Hepatic stellate cell (primary cell): ENCODE measurements around the gene C1QTNF1.

ENCODE experiments used
- DNase-seq: peaks from one replicate; pipeline ENCODE4 v3.0.0; 2011; ENCODE audit warnings: low spot score

The C1QTNF1 gene, protein sequence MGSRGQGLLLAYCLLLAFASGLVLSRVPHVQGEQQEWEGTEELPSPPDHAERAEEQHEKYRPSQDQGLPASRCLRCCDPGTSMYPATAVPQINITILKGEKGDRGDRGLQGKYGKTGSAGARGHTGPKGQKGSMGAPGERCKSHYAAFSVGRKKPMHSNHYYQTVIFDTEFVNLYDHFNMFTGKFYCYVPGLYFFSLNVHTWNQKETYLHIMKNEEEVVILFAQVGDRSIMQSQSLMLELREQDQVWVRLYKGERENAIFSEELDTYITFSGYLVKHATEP

DNA sequence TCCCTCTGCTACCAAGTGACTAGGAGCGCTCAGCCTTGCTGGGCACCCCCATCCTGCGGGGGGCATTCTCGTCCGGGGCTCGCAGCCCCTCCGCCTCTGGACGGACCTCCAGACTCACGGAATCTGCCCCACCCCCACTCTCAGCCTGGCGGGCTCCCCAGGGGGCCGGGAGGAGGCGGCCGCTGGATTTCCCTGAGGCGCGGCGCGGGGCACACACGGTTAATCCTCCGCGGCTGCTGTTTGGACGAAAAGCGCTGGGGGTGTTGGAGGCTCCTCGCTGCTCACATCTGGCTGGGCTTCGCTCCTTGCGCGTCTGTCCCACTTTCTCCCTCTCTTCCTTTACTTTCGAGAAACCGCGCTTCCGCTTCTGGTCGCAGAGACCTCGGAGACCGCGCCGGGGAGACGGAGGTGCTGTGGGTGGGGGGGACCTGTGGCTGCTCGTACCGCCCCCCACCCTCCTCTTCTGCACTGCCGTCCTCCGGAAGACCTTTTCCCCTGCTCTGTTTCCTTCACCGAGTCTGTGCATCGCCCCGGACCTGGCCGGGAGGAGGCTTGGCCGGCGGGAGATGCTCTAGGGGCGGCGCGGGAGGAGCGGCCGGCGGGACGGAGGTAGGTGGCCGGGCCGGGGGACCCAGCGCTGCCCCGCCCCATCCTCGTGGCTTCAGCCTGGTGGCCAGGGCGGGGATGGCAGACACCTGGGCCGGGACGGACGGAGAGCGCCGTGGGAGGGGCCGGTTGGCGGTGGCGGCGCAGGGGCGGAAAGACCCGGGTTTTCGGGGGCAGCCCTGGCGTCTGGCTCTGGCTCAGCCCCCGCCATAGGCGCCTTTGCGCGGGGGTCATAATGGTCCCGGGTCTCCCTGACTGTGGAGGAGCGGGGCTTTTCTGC, at the start of gene C1QTNF1:
Gene C1QTNF1 (plus strand): TSS at position 284 of the 886 bp plus-strand sequence. CDS start 19,800 bp downstream, outside the sequence.
- peak; percentile 41 for DNase-seq

DNA sequence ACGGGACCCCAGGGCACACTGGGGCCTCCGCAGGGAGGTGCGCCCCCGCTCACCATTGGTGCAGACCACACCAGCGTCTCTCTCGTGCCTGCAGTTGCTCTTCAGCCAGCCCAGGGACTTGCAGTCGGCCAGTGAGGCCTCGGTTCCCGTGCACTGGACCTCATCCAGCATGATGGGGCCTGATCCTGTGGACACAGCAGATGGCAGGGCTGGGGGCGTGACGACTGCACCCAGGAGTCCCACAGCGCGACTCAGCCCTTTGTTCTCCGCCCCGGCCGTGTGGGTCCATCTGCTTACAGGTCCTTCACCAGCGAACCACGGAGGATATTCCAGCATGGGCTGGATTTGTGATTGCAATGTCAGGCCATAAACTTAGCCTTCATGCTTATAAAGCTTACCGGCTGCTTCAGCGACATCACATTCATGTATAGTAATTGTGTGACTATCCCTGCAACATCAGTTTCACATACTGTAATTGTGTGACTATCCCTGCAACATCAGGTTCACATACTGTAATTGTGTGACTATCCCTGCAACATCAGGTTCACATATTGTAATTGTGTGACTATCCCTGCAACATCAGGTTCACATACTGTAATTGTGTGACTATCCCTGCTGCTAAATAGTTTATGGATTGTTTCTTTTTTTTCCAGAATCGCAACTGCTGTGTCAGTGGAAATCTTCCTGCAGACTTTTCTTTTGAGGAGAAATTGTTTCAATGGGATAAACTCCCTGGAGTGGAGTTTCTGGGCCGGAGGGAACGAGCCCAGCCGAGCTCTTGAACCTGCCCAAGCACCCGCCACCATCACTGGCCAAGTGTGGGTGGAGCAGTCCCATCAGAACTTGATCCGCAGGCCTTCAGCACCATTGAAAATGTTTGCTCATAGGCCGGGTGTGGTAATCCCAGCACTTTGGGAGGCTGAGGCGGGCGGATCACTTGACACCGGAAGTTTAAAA, 49.1 kb upstream of the C1QTNF1 start:
- DNase-seq, result no peak

DNA sequence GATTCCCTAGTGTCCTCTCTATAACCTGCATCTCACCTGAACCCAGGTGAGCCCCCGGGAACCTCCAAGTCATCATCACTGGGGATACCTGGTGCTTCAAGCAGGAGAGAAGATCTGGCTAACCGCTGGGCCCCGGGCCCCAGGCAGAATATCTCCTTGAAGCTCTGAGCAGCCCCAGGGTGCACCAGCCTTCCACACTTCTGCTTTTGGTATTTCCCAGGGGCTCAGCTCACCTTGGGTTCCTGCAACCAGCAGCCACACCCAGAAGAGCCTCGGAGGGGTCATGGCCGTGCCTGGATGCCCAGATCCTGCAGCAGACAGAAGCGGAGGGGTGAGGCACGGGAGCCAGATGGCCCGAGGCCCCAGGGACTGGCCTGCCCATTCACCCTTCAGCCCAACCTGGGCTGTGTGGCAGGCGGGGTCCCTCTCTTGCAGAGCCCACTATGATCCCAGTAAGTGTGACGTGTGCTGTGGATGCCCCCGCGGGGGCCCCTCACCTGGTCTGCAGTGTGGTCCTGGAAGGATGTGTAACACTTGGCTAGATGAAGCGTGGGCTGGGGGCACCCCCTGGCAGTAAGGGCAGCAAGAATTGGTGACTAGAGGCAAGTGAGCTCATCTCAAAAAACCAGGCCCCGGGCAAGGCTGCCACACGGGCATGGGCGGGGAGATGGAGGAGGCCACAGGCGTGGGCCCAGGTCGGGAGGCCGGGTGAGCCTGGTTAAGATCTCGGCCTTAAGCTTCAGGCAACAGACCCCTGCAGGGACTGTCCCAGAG, 46.9 kb upstream of the C1QTNF1 start:
- no peak for DNase-seq

DNA sequence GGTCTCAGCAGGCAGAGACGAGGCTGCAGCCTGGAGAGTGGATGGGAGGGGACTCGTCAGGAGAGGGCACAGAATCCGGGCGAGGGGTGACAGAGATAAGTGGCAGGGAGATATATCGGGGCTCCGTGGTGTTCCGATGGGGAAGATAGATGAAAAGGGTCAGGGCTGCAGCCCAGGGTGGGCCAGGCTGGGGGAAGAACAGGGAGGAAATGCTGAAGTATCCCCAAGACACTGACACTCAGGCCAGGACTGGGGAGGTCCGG, 46.4 kb upstream of the C1QTNF1 start:
- no peak for DNase-seq

DNA sequence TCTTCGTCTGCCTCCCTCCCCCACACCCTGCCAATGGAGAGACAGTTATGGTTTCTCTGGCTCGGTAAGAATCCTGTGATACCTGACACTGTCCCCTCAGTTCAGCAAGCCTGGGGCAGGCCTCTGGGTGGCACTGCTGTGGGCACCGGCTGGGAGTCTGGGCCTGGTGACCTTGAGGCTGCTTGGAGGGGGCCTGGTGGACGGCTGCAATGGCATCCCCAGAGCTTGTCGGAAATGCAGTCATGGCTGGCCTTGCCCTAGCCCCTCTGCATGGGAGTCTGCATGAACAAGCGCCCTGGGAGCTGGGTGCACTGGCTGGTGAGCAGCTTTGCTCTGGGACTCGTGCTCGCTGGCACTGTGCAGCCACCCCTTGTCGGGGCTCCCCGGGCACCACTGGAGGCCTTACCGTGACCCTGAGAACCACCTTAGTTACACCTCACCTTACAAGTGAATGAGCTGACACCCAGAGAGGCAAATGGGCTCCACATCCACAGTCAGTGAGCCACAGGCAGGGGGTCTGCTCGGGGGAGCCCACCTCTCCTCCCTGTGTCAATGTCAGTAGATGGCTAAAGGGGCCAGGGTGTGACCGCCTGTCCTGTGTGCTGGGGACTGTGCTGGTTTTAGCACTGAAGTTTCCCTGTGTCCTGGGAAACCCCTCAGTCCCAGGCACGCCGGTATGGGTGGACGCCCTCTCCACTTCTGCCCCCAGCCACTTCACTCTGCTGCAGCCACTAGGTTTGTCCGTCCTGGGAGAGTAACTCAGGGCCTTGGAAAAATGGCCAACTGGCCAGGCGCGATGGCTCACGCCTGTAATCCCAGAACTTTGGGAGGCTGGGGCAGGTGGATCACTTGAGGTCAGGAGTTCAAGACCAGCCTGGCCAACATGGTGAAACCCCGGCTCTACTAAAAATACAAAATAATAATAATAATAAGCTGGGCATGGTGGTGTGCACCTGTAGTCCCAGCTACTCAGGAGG, 45.7 kb upstream of the C1QTNF1 start:
- DNase-seq, result no peak

DNA sequence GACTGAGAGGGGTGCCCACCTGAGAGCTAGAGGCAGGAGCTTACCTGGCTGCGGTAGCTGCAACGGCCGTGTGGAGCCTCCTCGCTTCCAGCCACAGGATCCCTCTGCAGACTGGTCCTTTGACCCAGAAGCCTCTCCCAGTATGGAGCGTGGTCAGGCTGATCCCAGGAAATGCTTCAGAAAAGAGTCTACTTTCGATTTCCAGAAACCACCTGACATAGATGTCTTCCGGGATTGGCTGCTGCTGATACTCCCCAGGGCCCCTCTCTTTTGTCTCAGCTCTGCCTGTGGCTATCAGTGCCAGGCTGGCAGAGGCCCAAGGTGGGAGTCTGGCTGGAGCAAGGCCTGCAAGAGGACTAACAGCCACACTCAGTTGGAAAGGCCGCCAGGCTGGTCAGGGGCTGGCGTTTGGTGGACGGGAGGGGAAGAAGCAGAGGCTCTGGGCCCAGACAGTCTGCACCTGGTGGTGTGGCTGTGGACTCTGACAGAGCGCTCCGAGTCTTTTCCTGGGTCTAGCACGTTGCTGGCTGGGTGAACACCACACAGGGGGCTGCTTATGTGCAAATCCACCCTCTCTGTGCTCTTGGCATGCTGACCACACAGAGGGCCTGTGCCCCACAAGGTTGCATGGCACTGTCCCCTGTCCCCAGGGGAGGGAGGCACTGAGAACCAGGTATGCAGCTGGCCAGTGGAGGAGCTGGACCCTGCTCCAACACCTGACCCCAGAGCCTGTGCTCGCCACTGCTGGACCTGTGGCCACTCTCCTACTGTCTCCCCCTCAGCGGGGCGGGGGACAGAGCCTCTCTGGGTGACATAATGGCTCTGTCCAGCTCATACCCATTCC, 44.0 kb upstream of the C1QTNF1 start, which contains the start of gene LGALS3BP:
Gene LGALS3BP (minus strand): TSS at position 144 of the 844 bp plus-strand sequence. CDS start 2,732 bp downstream, outside the sequence.
- DNase-seq, result peak; percentile 99

DNA sequence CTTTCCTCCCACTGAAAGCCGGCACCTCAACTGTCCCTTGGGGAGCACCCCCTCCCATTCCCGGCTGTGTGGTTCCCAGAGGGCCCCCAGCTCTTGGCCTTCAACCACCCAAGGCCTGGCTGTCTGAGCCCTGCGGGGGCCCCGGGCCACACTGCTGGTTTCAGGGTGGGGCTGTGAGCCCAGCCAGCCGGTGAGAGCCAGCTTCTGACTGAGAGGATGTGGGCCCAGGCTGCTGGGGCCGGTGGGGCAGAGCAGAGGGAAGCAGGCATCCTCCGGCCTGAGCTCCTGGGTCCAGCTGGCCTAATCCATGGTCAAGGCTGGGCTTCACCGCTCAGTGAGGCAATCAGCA, 43.4 kb upstream of the C1QTNF1 start:
- DNase-seq, result no peak

DNA sequence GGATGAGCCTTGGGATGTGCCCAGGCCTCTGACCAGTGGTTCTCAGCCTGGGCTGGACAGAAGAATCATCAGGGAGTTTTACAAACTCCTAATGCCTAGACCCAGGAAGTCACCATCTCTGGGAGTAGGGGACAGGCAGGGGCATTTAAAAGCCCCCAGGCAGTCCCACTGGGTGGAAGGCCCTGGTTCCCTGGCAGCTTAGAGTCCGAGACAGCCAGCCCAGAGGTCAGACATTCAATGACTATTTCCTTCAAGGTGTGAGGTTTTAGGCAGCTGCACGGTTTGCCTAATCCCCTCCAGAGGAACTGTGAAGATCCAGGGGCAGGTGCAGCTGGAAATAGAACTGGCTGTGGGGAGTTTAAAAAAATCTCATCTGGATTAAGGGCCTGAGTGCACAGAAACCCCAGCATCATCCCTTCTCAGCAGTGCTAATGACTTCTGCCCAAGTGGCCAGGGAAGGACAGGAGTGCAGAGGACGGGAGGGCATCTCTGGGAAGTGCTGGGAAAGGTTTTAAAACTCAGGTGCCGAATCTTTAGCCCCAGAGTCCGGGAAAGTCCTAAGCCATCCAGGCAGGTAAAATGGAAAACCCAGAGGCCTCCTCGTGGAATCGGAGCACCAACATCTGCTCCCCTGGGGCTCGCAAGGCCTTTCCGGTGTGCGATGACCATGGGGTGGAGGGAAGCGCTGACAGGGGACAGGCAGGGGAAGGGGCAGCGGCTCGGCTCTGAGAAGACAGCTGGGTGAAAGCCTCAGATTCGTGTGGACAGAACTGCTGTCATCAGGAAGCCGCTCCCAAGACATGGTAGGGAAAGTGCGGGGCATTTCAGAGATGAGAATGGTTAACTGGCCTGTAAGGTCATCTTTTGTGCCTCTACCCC, 42.7 kb upstream of the C1QTNF1 start:
- DNase-seq, result no peak

DNA sequence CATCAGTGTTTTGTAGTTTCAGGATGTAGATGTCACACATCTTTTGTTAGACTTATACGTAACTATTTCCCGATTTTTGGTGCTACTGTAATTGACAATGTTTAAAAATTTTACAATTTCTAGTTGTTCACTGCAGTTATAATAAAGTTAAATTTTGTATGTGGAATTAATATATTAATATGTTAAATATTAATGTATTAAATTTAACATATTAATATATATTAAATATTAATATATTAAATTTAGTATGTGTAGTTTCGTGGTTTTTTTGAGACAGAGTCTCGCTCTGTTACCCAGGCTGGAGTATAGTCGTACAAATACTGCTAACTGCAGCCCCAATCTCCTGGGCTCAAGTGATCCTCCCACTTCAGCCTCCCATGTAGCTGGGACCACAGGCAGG, 38.6 kb upstream of the C1QTNF1 start:
- DNase-seq, result no peak

DNA sequence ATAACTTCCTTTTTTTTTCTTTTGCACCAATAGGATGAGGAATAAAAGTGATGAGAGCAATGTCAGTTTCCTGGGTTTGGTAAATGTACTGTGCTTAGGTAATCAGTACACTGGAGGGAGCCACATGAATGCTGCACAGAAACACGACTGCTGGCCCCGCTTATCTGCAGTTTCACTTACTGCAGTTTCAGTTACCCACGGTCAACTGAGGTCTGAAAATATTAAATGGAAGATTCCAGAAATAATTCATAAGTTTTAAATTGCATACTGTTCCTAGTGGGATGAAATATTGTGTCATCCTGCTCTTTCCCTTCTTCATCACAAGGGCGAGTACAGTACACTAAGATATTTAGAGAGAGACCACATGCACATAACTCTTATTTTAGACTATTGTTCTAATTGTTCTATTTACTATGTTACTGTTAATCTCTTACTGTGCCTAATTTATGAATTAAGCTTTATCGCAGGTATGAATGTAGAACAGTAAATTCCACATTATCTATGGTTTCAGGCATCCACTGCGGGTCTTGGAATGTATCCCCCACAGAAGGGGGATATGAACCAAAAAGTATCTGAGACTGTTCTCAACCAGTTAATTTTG, 37.8 kb upstream of the C1QTNF1 start:
- DNase-seq, result no peak

DNA sequence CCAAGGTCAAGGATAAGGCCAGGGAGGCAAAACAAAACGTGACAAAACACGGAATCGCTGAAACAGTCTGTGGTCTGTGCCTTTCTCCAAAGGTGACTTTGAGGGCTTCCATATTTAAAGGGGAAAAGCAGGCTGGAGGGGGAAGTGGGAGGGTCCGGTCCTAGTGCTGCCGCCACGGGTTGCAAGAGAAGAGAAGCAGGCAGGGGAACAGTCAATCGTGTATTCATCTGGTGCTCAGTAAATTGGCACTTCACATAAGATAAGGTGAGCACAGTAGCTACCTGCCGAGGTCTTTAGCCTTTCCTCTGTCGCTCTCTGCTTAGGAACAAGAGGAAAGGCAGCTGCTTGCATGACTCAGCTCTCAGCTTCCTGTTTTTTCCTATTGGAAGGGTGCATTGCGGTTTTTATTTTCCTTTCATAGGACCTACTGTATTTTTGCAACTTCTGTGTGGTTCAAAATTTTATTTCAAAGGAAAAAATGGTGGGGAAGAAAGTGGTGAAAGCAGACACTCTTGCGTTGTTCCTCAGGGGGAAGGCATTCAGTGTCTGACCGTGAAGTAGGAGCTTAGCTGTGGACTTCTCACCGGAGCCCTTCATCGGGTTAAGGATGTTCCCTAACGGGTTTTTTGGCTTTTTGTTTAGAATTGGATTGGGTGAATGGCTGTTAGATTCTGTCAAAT, 37.2 kb upstream of the C1QTNF1 start:
- DNase-seq, result peak; percentile 50

DNA sequence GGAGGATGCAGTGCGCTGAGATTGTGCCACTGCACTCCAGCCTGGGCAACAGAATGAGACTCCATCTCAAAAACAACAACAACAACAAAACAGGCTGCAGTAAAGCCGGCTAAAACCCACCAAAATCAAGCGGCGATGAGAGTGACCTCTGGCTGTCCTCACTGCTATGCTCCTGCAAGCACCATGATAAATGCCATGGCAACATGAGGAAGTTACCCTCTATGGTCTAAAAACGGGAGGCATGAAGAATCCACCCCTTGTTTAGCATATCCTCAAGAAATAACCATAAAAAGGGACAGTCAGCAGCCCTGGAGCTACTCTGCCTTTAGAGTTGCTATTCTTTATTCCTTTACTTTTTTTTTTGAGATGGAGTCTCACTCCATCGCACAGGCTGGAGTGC, 35.8 kb upstream of the C1QTNF1 start:
- DNase-seq, result no peak

DNA sequence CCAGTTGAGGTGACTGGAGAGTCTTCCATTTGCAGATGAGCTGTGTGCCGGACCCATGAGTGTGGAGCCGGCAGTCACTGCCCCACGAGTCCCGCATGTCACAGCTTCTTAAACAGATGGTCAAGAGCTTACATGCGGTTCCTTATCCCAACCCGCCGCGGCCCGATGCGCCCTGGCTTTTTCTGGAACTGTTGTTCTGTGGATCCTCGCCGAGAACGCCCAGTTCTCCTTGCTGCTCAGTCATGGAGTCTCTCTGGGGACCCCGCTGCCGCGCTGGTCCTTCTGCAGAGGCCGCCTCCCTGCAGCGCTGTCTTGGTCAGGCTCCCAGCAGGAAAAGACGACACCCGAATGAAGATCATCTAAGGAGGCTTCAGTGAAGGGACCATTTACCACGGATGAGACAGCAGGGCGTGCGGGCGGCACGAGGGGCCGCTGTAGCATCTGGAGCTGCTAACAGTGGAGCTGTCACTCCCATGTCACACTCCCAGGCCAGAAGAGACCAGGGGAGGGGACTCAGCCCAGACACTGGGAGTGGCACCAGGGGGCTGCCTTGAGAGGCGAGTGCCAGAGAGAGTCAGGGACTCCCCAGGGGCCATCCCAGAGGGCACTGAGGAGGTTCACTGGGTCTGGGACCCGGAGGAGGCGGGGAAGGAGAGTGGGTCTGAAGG, 33.5 kb upstream of the C1QTNF1 start:
- no peak for DNase-seq

DNA sequence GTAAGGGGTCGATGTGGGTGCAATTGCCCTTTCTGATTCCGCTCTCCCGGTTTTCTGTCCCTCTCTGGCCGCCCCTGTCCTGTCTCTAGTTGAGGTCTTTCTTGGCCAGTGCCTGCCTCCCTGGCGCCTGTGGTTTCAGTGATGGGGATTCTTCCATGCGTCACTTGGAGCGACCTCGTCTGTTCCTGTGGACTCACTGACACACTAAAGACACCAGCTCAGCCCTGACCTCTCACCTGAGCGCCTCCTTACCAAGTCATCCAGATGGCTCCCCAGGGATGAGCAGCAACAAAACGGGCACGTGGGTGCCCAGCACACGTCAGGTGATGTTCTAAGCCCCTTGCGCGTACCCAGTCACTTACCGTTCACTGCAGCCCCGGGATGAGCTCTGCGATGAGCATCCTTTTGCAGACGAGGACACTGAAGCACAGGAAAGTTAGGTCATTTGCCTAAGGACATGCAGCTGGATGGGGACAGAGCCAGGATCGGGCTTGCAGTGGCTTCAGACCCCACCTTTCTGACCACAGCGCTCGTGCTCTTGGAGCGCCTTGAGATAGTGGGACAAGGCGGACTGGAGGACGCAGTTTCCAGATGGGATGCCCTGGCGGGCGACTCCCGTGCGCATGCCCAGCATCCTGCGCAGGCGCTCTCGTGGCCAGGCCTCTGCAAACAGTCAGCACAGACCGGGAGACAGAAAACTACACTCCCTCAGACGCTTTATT, 32.8 kb upstream of the C1QTNF1 start:
- DNase-seq, result no peak

DNA sequence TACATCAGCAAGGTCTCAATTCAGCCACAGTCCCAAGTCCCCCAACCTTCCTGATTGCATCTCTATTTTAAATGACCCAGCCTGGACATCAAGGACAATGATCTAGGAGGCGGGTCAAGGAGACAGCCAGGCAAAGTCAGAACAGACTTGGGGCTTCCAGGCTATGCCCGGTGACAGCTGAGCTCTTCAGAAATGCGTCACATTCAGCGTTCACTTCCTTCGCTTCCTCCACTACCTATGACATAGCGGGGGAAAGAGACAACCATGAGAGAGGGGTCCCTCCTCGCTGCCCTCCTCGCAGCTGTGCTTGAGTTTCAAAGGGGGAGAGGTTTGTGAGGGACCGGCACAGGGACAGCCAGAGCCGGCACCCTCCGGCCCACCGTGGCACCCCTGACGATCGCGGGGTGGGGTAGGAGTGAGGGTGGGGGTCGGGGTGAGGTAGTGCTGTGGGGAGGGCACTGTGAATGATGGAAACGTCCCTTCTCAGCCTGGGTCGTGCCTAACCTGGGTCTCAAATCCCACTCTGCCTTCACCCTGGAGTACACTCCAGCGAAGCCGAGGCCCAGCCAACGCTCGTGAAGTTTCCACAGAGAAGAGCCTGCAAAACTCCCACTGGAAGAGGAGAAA, 31.9 kb upstream of the C1QTNF1 start:
- DNase-seq, result no peak
